Activated T-helper 1 cell treated with anti-CD3 and anti-CD28 coated beads, Interleukin-12 subunit alpha, Interleukin-12 subunit beta, Interleukin-2, Interleukin-4 antibody, amounts not matched to agents 30 ng/mL and 10 ng/mL and 1 ng/mL, durations not matched to agents 14 hours and 24 hours and 36 hours (primary cell): Measurements from ENCODE around the gene VARS2. TPM values are rescaled to one million over a fixed set of nuclear protein-coding genes. Genes with fewer than 3 reads are reported as not detected.
"Not testable (repeated sequence)": the region's sequence is repeated elsewhere in the genome, so short reads cannot be mapped to it uniquely, and the experiment has no call there.

Experiments
- DNase-seq: peaks from one replicate; pipeline ENCODE4 v3.0.0; 2021; ENCODE audit warnings: low spot score
- H3K27ac Mint-ChIP-seq: one replicate; pipeline ENCODE4 v1.8.0; 2021; ENCODE audit warnings: mild to moderate bottlenecking, mixed read lengths
- H3K27me3 Mint-ChIP-seq: one replicate; pipeline ENCODE4 v1.8.0; 2022; ENCODE audit warnings: mild to moderate bottlenecking, moderate library complexity, mixed read lengths; ENCODE audit not compliant: insufficient read depth
- H3K36me3 Mint-ChIP-seq: one replicate; pipeline ENCODE4 v1.8.0; 2021; ENCODE audit warnings: low read depth, mixed read lengths
- H3K4me1 Mint-ChIP-seq: one replicate; pipeline ENCODE4 v1.8.0; 2021; ENCODE audit warnings: low read depth, mixed read lengths
- H3K4me3 Mint-ChIP-seq: one replicate; pipeline ENCODE4 v1.8.0; 2021; ENCODE audit warnings: mild to moderate bottlenecking, moderate library complexity, mixed read lengths
- H3K9me3 Mint-ChIP-seq: one replicate; pipeline ENCODE4 v1.8.0; 2021; ENCODE audit warnings: mixed read lengths
- intact Hi-C: fragments of 100-400 bp; cut with micrococcal nuclease; formaldehyde crosslinking; loops from one replicate; pipeline ENCODE4 v1.15.1; 2024
- total RNA-seq: library from RNA; stranded (reverse); gene quantifications from 2 replicates; pipeline ENCODE4 v1.2.3, GENCODE V29; 2022

VARS2 gene
- 74.0 and 76.0 TPM in 2 replicates for total RNA-seq

GRCh38 chr6:30914076-30914853, at the start of gene VARS2:
TSS of gene VARS2 (plus strand) at chr6:30914238. CDS start at chr6:30914837, 599 bp downstream.
- H3K27me3 Mint-ChIP-seq, result no peaks in the 10 kb centered on the region
- intact Hi-C loops, result loop anchor here (1.0 to 2.0 kb wide), 5 partner anchors 86 to 549 kb away; partner anchors contain the start of gene TCF19
- H3K36me3 Mint-ChIP-seq, result peaks cover 47% of the 10 kb centered on the region
- no peaks in the 10 kb centered on the region for H3K9me3 Mint-ChIP-seq
- peaks cover 40% of the 10 kb centered on the region for H3K4me1 Mint-ChIP-seq
- H3K27ac Mint-ChIP-seq, result peak within 1 kb of the TSS; percentile 97
- peak within 1 kb of the TSS; percentile 94 for H3K4me3 Mint-ChIP-seq
- DNase-seq, result peak; percentile 88

- H3K36me3 Mint-ChIP-seq, result peaks cover 6% of the 10 kb centered on the region
- H3K9me3 Mint-ChIP-seq, result peaks cover 25% of the 10 kb centered on the region
- no peak for DNase-seq
- H3K4me1 Mint-ChIP-seq, result peaks cover 8% of the 10 kb centered on the region
- peaks cover 2% of the 10 kb centered on the region for H3K27me3 Mint-ChIP-seq
- no peak overlapping the region for H3K4me3 Mint-ChIP-seq
- intact Hi-C loops, result no loop called here
- H3K27ac Mint-ChIP-seq, result no peak overlapping the region
Measured at GRCh38 chr6:30864325-30864724, 49.7 kb upstream of the VARS2 start.

- intact Hi-C loops, H3K27ac Mint-ChIP-seq, DNase-seq, H3K4me3 Mint-ChIP-seq, H3K27me3 Mint-ChIP-seq: not testable (repeated sequence)
- Mint-ChIP-seq H3K4me1 (peaks cover 17% of the 10 kb centered on the region), H3K36me3 (peaks cover 21% of the 10 kb centered on the region), H3K9me3 (peaks cover 39% of the 10 kb centered on the region)
Measured at GRCh38 chr6:30869241-30869749, 44.7 kb upstream of the VARS2 start.

- no peak overlapping the region for H3K4me3 Mint-ChIP-seq
- no peak for DNase-seq
- no peaks in the 10 kb centered on the region for H3K27me3 Mint-ChIP-seq
- H3K9me3 Mint-ChIP-seq, result peaks cover 39% of the 10 kb centered on the region
- H3K27ac Mint-ChIP-seq, result peak overlapping the region; percentile 65
- H3K4me1 Mint-ChIP-seq, result peaks cover 22% of the 10 kb centered on the region
- intact Hi-C loops, result no loop called here
- peaks cover 23% of the 10 kb centered on the region for H3K36me3 Mint-ChIP-seq
Measured at GRCh38 chr6:30870546-30870945, 43.5 kb upstream of the VARS2 start.

- Mint-ChIP-seq H3K27ac (peak overlapping the region; percentile 72), H3K36me3 (peaks cover 23% of the 10 kb centered on the region), H3K4me1 (peaks cover 29% of the 10 kb centered on the region), H3K9me3 (peaks cover 39% of the 10 kb centered on the region), H3K4me3 (no peak overlapping the region), H3K27me3 (no peaks in the 10 kb centered on the region)
- intact Hi-C loops, result no loop called here
- DNase-seq, result no peak
Measured at GRCh38 chr6:30871592-30872183, 42.4 kb upstream of the VARS2 start.

GRCh38 chr6:30873137-30873640, 40.8 kb upstream of the VARS2 start:
- Mint-ChIP-seq H3K9me3 (peaks cover 39% of the 10 kb centered on the region), H3K27ac (peak overlapping the region; percentile 40), H3K27me3 (no peaks in the 10 kb centered on the region), H3K4me3 (no peak overlapping the region), H3K4me1 (peaks cover 42% of the 10 kb centered on the region), H3K36me3 (peaks cover 23% of the 10 kb centered on the region)
- no peak for DNase-seq
- intact Hi-C loops, result no loop called here

GRCh38 chr6:30873795-30874194, 40.2 kb upstream of the VARS2 start:
- DNase-seq, H3K27me3 Mint-ChIP-seq, intact Hi-C loops, H3K4me3 Mint-ChIP-seq, H3K27ac Mint-ChIP-seq: not testable (repeated sequence)
- H3K36me3 Mint-ChIP-seq, result peaks cover 22% of the 10 kb centered on the region
- H3K9me3 Mint-ChIP-seq, result peaks cover 36% of the 10 kb centered on the region
- peaks cover 45% of the 10 kb centered on the region for H3K4me1 Mint-ChIP-seq

GRCh38 chr6:30875244-30876038, 38.6 kb upstream of the VARS2 start:
- H3K27me3 Mint-ChIP-seq, result no peaks in the 10 kb centered on the region
- peaks cover 20% of the 10 kb centered on the region for H3K36me3 Mint-ChIP-seq
- DNase-seq, result no peak
- intact Hi-C loops, result no loop called here
- peaks cover 51% of the 10 kb centered on the region for H3K4me1 Mint-ChIP-seq
- H3K9me3 Mint-ChIP-seq, result peaks cover 25% of the 10 kb centered on the region
- H3K27ac Mint-ChIP-seq, result no peak overlapping the region
- no peak overlapping the region for H3K4me3 Mint-ChIP-seq

GRCh38 chr6:30876039-30876730, 37.9 kb upstream of the VARS2 start:
- peak overlapping the region; percentile 21 for H3K4me3 Mint-ChIP-seq
- H3K27me3 Mint-ChIP-seq, result no peaks in the 10 kb centered on the region
- peaks cover 15% of the 10 kb centered on the region for H3K36me3 Mint-ChIP-seq
- H3K4me1 Mint-ChIP-seq, result peaks cover 43% of the 10 kb centered on the region
- intact Hi-C loops, result no loop called here
- DNase-seq, result no peak
- H3K27ac Mint-ChIP-seq, result peak overlapping the region; percentile 4
- peaks cover 19% of the 10 kb centered on the region for H3K9me3 Mint-ChIP-seq

GRCh38 chr6:30877419-30878262, 36.4 kb upstream of the VARS2 start:
- H3K27ac Mint-ChIP-seq, result peak overlapping the region; percentile 75
- DNase-seq, result peak; percentile 60

GRCh38 chr6:30879684-30880427, 34.2 kb upstream of the VARS2 start:
- DNase-seq, result no peak
- intact Hi-C loops, result loop anchor here (5.0 kb wide), 1 partner anchor 263 kb away; the partner anchor contains the start of genes MRPS18B and PPP1R10
- peaks cover 54% of the 10 kb centered on the region for H3K4me1 Mint-ChIP-seq

More at GRCh38 chr6:30877419-30878262, 36.4 kb upstream of the VARS2 start:
- Mint-ChIP-seq H3K9me3 (peaks cover 8% of the 10 kb centered on the region), H3K4me3 (peak overlapping the region; percentile 43), H3K36me3 (peaks cover 8% of the 10 kb centered on the region), H3K27me3 (peaks cover 3% of the 10 kb centered on the region), H3K4me1 (peaks cover 43% of the 10 kb centered on the region)
- intact Hi-C loops, result loop anchor here (1.0 kb wide), 7 partner anchors 49 to 202 kb away; partner anchors contain the start of gene IER3

More at GRCh38 chr6:30879684-30880427, 34.2 kb upstream of the VARS2 start:
- H3K9me3 Mint-ChIP-seq, result no peaks in the 10 kb centered on the region
- H3K4me3 Mint-ChIP-seq, result no peak overlapping the region
- H3K27me3 Mint-ChIP-seq, result peaks cover 3% of the 10 kb centered on the region
- peaks cover 2% of the 10 kb centered on the region for H3K36me3 Mint-ChIP-seq
- peak overlapping the region; percentile 6 for H3K27ac Mint-ChIP-seq
